Naive thymus-derived CD4-positive, alpha-beta T cell (primary cell): ENCODE results near the gene NAV2. TPM values are rescaled to one million over a fixed set of nuclear protein-coding genes. Genes with fewer than 3 reads are reported as not detected.

Experiments
- ATAC-seq: fragments of 150-1000 bp; cut with Tn5 transposase; 2 replicates; pipeline ENCODE4 v1.10.0; 2021; ENCODE audit warnings: mild to moderate bottlenecking, moderate library complexity
- CTCF ChIA-PET: fragments of 350-600 bp; sonication (Branson Sonifier 250); formaldehyde crosslinking; loops from one replicate; lab custom pipeline; 2021; ENCODE audit warnings: antibody characterized with exemption; lab: Charles Lee
- POLR2A ChIA-PET: fragments of 350-600 bp; sonication (Branson Sonifier 250); formaldehyde crosslinking; loops from one replicate; lab custom pipeline; 2021; ENCODE audit warnings: antibody characterized with exemption, inconsistent platforms; lab: Charles Lee
- DNase-seq, 9 donors: peaks; one replicate each; pipeline versions ENCODE4 v3.0.0 to v3.0.0-alpha.2; 2020 to 2022; ENCODE audit warnings: mixed read lengths in 1 of 9
- H3K27ac ChIP-seq: one replicate; pipeline ENCODE4 v1.7.0; 2013; ENCODE audit warnings: mild to moderate bottlenecking, low read depth, low read length, moderate library complexity
- H3K27me3 ChIP-seq, 2 donors: one replicate each; pipeline ENCODE4 v1.7.0; 2013; ENCODE audit warnings: low read length in 2 of 2, mild to moderate bottlenecking in 2 of 2, moderate library complexity in 2 of 2; ENCODE audit not compliant: control insufficient read depth in 2 of 2, insufficient read depth in 2 of 2
- H3K36me3 ChIP-seq, 3 experiments: 1 replicate in 2 of 3; 2 replicates in 1 of 3; pipeline ENCODE4 v1.7.0; 2013; ENCODE audit warnings: low read length in 3 of 3, mild to moderate bottlenecking in 3 of 3, moderate library complexity in 1 of 3; ENCODE audit not compliant: insufficient read depth in 3 of 3, control insufficient read depth in 2 of 3
- H3K4me1 ChIP-seq, 2 donors: one replicate each; pipeline ENCODE4 v1.7.0; 2013; ENCODE audit warnings: low read length in 2 of 2, mild to moderate bottlenecking in 2 of 2, moderate library complexity in 1 of 2; ENCODE audit not compliant: control insufficient read depth in 2 of 2, insufficient read depth in 2 of 2
- H3K4me3 ChIP-seq: 2 replicates; pipeline ENCODE4 v1.7.0; 2013; ENCODE audit warnings: mild to moderate bottlenecking, low read length
- H3K9me3 ChIP-seq, 3 experiments: 1 replicate in 2 of 3; 2 replicates in 1 of 3; pipeline ENCODE4 v1.7.0; 2013; ENCODE audit warnings: low read length in 3 of 3; ENCODE audit not compliant: control insufficient read depth in 2 of 3
- H3K27ac Mint-ChIP-seq, 9 donors: one replicate each; pipeline ENCODE4 v1.8.0; 2020 to 2022; ENCODE audit warnings: mixed read lengths in 9 of 9, mild to moderate bottlenecking in 8 of 9, moderate library complexity in 5 of 9, inconsistent platforms in 2 of 9
- H3K27me3 Mint-ChIP-seq, 5 donors: one replicate each; pipeline ENCODE4 v1.8.0; 2021 to 2022; ENCODE audit warnings: mixed read lengths in 5 of 5, mild to moderate bottlenecking in 1 of 5
- H3K36me3 Mint-ChIP-seq, 5 donors: one replicate each; pipeline ENCODE4 v1.8.0; 2020 to 2022; ENCODE audit warnings: mixed read lengths in 5 of 5, mild to moderate bottlenecking in 3 of 5, inconsistent platforms in 1 of 5
- H3K4me1 Mint-ChIP-seq, 7 donors: one replicate each; pipeline ENCODE4 v1.8.0; 2020 to 2022; ENCODE audit warnings: mixed read lengths in 7 of 7, mild to moderate bottlenecking in 3 of 7, inconsistent platforms in 1 of 7
- H3K4me3 Mint-ChIP-seq, 10 donors: one replicate each; pipeline ENCODE4 v1.8.0; 2020 to 2022; ENCODE audit warnings: mild to moderate bottlenecking in 10 of 10, mixed read lengths in 10 of 10, moderate library complexity in 6 of 10, inconsistent platforms in 2 of 10
- H3K9me3 Mint-ChIP-seq, 11 donors: one replicate each; pipeline ENCODE4 v1.8.0; 2020 to 2022; ENCODE audit warnings: mixed read lengths in 11 of 11, mild to moderate bottlenecking in 4 of 11, inconsistent platforms in 1 of 11, moderate library complexity in 1 of 11
- intact Hi-C, 2 donors: fragments of 100-400 bp; cut with micrococcal nuclease; formaldehyde crosslinking; loops; one replicate each; pipeline ENCODE4 v1.15.1; 2023
- polyA plus RNA-seq, 2 donors: library from polyadenylated mRNA; unstranded; fragments of 300-500 nt; fragmentation: Illumina TruSeq; gene quantifications; one replicate each; pipeline ENCODE4 v1.2.3, GENCODE V29; 2021
- total RNA-seq, 6 experiments: library from RNA in 5 of 6; stranded (reverse) in 5 of 6; gene quantifications; 1 replicate in 5 of 6; 2 replicates in 1 of 6; pipeline ENCODE4 v1.2.3 and lab custom pipeline; 2021 to 2026

NAV2 gene
- total and polyA plus RNA-seq, 7 experiments from 2014 or later, result 0.24 to 2.2 (median 0.48) TPM; not detected in 2

DNA sequence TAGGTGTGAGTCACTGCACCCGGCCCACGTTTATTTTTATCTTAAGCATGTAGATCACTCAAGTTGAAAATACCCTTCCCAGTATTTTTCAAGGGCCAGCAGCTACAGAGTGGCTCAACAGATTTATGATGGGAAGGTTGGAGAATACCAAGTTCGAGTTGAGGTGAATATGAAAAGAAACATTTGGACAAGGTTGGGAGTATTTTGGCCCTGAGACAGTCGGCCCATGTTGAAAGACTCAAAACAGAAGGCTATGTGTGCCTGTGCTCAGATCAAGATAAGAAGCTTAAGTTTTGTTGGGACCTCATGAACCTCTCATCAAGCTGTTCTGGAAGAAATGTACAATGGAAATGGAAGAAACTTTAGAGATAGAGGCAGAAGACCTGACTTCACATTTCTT, 248.6 kb downstream of the NAV2 start:
- Mint-ChIP-seq H3K36me3 (no peaks in the 10 kb centered on the region), H3K27me3 (peaks cover 8 to 10% (median 8%) of the 10 kb centered on the region in 5 donors), H3K9me3 (peaks cover 0 to 2% (median 0%) of the 10 kb centered on the region in 11 donors), H3K4me1 (peaks cover 0 to 10% (median 0%) of the 10 kb centered on the region in 7 donors), H3K27ac (no peak overlapping the region), H3K4me3 (no peak overlapping the region)
- Histone ChIP-seq H3K9me3 (no peaks in the 10 kb centered on the region), H3K27me3 (no peaks in the 10 kb centered on the region), H3K27ac (no peak overlapping the region), H3K4me1 (no peaks in the 10 kb centered on the region), H3K36me3 (no peaks in the 10 kb centered on the region), H3K4me3 (no peak overlapping the region)
- intact Hi-C loops, result no loop called here
- CTCF ChIA-PET, result no interaction called here
- DNase-seq, result no peak
- POLR2A ChIA-PET, result no interaction called here
- ATAC-seq, result no peak

DNA sequence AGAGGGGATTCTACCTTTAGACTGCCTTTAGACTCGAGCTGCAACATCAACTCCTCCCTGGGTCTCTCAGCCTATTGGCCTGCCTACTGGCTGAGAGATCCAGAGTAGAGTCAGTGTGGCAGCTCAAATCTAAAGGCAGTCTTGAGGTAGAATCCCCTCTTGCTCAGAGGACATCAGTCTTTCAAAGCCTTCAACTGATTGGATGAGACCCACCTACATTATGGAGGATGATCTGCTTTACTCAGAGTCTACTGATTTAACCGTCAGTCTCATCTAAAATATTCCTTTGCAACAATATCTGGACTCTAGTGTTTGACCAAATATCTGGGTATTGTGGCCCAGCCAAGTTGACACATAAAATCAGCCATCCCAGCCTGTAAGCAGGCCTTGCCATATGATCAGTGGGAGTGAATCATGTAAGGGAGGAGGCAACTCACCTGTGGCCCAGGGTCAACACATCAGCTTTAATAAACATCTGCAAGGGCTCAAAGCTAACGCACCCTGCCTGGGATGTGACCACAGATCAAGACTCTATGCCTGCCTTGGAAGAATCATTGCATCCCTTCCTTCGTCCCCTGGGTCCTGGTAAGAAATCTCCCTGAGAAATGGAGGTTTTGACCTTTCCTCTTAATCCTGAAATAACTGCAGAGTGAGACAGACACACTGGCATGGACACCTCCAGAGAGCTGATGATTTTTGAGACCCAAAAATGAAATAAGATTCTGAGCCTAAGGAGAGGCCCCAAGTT, 249.6 kb downstream of the NAV2 start:
- peaks cover 6 to 17% (median 12%) of the 10 kb centered on the region in 5 donors for H3K27me3 Mint-ChIP-seq
- peaks cover 0 to 10% (median 0%) of the 10 kb centered on the region in 7 donors for H3K4me1 Mint-ChIP-seq
- ChIA-PET CTCF (interaction anchor here (1.4 kb wide), 1 partner anchor 10 kb away, joined by 4 read pairs; no protein-coding TSS in a partner anchor), POLR2A (no interaction called here)
- no peak for ATAC-seq
- Histone ChIP-seq H3K4me1 (no peaks in the 10 kb centered on the region), H3K36me3 (no peaks in the 10 kb centered on the region), H3K27ac (no peak overlapping the region), H3K9me3 (no peaks in the 10 kb centered on the region), H3K4me3 (no peak overlapping the region), H3K27me3 (no peaks in the 10 kb centered on the region)
- no peaks in the 10 kb centered on the region for H3K36me3 Mint-ChIP-seq
- H3K9me3 Mint-ChIP-seq, result peaks cover 0 to 2% (median 0%) of the 10 kb centered on the region in 11 donors
- H3K27ac Mint-ChIP-seq, result no peak overlapping the region
- intact Hi-C loops, result no loop called here
- no peak for DNase-seq
- H3K4me3 Mint-ChIP-seq, result no peak overlapping the region

DNA sequence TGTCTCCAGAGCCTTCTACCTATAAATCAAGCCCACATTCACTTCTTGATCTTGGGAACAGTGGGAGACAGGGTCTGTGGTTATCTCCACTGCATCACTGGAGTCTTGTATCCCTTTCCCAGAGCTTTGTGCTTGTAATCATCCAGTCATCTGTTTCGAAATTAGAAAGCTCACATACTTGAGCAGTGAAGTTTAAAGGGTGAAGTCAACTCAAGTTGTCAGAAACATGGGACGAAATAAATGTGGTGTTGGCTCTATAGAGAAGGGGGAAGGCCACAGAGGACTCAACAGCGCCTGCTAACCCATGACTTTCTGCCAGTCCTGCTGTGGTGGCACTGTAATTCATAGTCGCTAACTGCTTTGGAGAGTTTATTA, 250.2 kb downstream of the NAV2 start:
- Mint-ChIP-seq H3K36me3 (no peaks in the 10 kb centered on the region), H3K27me3 (peaks cover 6 to 15% (median 14%) of the 10 kb centered on the region in 5 donors), H3K4me3 (no peak overlapping the region), H3K9me3 (peaks cover 0 to 2% (median 0%) of the 10 kb centered on the region in 11 donors), H3K4me1 (peaks cover 0 to 10% (median 0%) of the 10 kb centered on the region in 7 donors), H3K27ac (no peak overlapping the region)
- DNase-seq (no peak), ATAC-seq (no peak)
- H3K27me3 ChIP-seq, result no peaks in the 10 kb centered on the region
- POLR2A ChIA-PET, result no interaction called here
- H3K4me3 ChIP-seq, result no peak overlapping the region
- H3K36me3 ChIP-seq, result no peaks in the 10 kb centered on the region
- no peak overlapping the region for H3K27ac ChIP-seq
- intact Hi-C loops, result no loop called here
- CTCF ChIA-PET, result interaction anchor here (1.4 kb wide), 1 partner anchor 11 kb away, joined by 4 read pairs; no protein-coding TSS in a partner anchor
- H3K4me1 ChIP-seq, result no peaks in the 10 kb centered on the region
- no peaks in the 10 kb centered on the region for H3K9me3 ChIP-seq

DNA sequence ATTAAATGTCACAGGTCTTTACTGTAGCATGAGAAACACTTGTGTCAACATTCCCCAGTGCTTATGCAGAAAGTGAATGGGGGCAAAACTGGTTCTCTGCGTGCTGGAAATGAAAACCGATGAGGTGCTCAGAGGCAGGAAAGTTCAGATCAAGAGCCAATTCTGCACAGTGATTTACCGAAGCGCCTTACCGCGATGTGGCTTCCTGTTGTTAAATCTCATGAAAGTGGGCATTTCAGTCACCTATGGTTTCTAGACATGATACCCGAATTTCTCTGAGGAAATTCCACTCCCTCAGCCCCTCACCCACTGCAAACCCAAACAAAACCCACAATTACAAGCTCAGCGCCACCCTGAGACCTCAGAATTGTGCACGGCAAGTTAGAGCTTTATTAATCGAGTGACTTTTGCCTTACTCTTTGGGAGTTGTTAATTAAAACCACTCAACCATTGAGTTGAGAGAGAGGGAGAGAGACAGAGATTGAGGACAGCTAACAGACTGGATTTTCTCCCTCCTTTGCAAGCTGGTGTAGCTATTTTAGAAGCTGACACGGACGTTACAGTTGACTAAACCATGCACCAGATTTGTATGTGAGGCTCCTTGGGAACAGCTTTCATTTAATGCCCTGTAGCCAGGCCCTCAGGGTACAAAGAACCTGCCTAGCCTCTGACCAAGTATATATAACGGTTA, 251.2 kb downstream of the NAV2 start:
- ChIA-PET CTCF (no interaction called here), POLR2A (no interaction called here)
- H3K4me1 Mint-ChIP-seq, result peaks cover 0 to 10% (median 0%) of the 10 kb centered on the region in 7 donors
- ATAC-seq (peak; percentile 16), DNase-seq (peak in 2 of 9 donors; percentile 6 to 7)
- peak overlapping the region in 1 of 9 donors; percentile 71 for H3K27ac Mint-ChIP-seq
- no peak overlapping the region for H3K27ac ChIP-seq
- H3K4me1 ChIP-seq, result no peaks in the 10 kb centered on the region
- H3K4me3 Mint-ChIP-seq, result peak overlapping the region in 3 of 10 donors; percentile 35 to 57 (median 49)
- no peaks in the 10 kb centered on the region for H3K9me3 Mint-ChIP-seq
- intact Hi-C loops, result no loop called here
- no peaks in the 10 kb centered on the region for H3K9me3 ChIP-seq
- H3K27me3 Mint-ChIP-seq, result peaks cover 6 to 17% (median 15%) of the 10 kb centered on the region in 5 donors
- no peaks in the 10 kb centered on the region for H3K27me3 ChIP-seq
- H3K36me3 Mint-ChIP-seq, result no peaks in the 10 kb centered on the region
- no peak overlapping the region for H3K4me3 ChIP-seq
- no peaks in the 10 kb centered on the region for H3K36me3 ChIP-seq

DNA sequence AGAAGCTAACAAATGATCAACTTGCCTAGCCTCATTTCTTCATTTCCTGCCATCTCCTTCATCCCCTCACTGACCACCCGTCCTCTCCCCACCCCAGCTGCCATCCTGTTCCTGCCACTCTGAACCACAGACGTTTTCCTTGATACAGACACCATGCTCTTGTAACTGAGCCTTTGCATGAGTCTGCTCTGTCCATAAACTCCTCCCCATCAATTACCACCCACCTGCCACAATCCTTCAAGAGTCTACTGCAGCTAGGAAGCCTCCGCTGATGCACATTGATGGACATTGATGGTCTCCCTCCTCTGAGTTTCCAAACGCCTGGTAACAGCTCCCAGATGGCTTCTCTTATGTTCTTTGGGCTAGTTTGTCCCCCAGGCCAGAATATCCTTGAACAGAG, 253.8 kb downstream of the NAV2 start:
- peaks cover 0 to 10% (median 5%) of the 10 kb centered on the region in 7 donors for H3K4me1 Mint-ChIP-seq
- no peak overlapping the region for H3K4me3 ChIP-seq
- no peak overlapping the region for H3K27ac Mint-ChIP-seq
- peaks cover 0 to 7% of the 10 kb centered on the region in 2 donors for H3K4me1 ChIP-seq
- no peaks in the 10 kb centered on the region for H3K9me3 Mint-ChIP-seq
- H3K9me3 ChIP-seq, result no peaks in the 10 kb centered on the region
- H3K36me3 ChIP-seq, result no peaks in the 10 kb centered on the region
- ChIA-PET CTCF (no interaction called here), POLR2A (no interaction called here)
- intact Hi-C loops, result no loop called here
- ATAC-seq (no peak), DNase-seq (no peak)
- H3K27ac ChIP-seq, result no peak overlapping the region
- H3K27me3 Mint-ChIP-seq, result peaks cover 6 to 20% (median 15%) of the 10 kb centered on the region in 5 donors
- H3K27me3 ChIP-seq, result no peaks in the 10 kb centered on the region
- H3K36me3 Mint-ChIP-seq, result no peaks in the 10 kb centered on the region
- H3K4me3 Mint-ChIP-seq, result no peak overlapping the region

DNA sequence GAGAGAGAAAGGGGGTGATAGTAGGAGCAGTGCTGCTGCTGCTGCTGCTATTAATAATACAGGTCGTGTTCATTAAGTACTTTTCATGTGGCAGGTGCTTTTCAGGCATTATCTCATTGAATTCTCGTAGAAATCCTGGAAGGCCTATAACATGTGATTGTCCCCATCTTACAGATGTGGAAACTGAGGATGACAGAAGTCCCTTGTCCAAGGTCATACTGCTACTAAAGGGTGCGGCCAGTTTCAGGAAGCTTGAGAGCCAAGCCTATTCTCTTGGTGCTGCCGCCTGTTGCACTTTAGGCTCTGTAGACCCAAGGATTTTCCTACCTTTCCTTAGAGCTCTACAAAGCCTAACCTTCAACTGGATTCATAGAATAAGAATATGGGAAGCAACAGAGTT, 254.3 kb downstream of the NAV2 start:
- no peaks in the 10 kb centered on the region for H3K9me3 Mint-ChIP-seq
- H3K4me1 Mint-ChIP-seq, result peaks cover 0 to 10% (median 5%) of the 10 kb centered on the region in 7 donors
- H3K27ac Mint-ChIP-seq, result no peak overlapping the region
- Histone ChIP-seq H3K27ac (no peak overlapping the region), H3K4me1 (peaks cover 0 to 8% of the 10 kb centered on the region in 2 donors), H3K27me3 (no peaks in the 10 kb centered on the region), H3K9me3 (no peaks in the 10 kb centered on the region), H3K36me3 (no peaks in the 10 kb centered on the region), H3K4me3 (no peak overlapping the region)
- no peak overlapping the region for H3K4me3 Mint-ChIP-seq
- intact Hi-C loops, result no loop called here
- no peaks in the 10 kb centered on the region for H3K36me3 Mint-ChIP-seq
- DNase-seq (no peak), ATAC-seq (no peak)
- peaks cover 6 to 20% (median 15%) of the 10 kb centered on the region in 5 donors for H3K27me3 Mint-ChIP-seq
- POLR2A ChIA-PET, result no interaction called here
- CTCF ChIA-PET, result no interaction called here
